Kidney (tissue), 14 donors: ENCODE results near the gene ADAMTS3. TPM values are rescaled to one million over a fixed set of nuclear protein-coding genes. Genes with fewer than 3 reads are reported as not detected.
A peak's percentile ranks its signal among the peaks of the same experiment; 100 is the strongest.

Experiments used
- DNase-seq, 5 donors: peaks; one replicate each; pipeline ENCODE4 v3.0.0-alpha.2; 2013 to 2020
- FAIRE-seq: peaks from 2 replicates; lab custom pipeline; 2012; peaks lifted over from hg19 to GRCh38; lab: Jason Lieb, UNC
- H3K27ac ChIP-seq, 2 donors: one replicate each; pipeline ENCODE4 v1.7.0; 2013; ENCODE audit warnings: low read depth in 2 of 2, low read length in 2 of 2, inconsistent platforms in 1 of 2
- H3K27me3 ChIP-seq: one replicate; pipeline ENCODE4 v1.7.1; 2013; ENCODE audit warnings: low read length, inconsistent platforms; ENCODE audit not compliant: control insufficient read depth, insufficient read depth
- H3K36me3 ChIP-seq, 3 donors: one replicate each; pipeline versions ENCODE4 v1.7.0 to v1.7.1; 2013; ENCODE audit warnings: low read length in 3 of 3, control low read depth in 1 of 3, inconsistent platforms in 1 of 3; ENCODE audit not compliant: insufficient read depth in 3 of 3, control insufficient read depth in 2 of 3
- H3K4me1 ChIP-seq, 3 donors: one replicate each; pipeline versions ENCODE4 v1.7.0 to v1.7.1; 2013; ENCODE audit warnings: low read length in 3 of 3, inconsistent platforms in 1 of 3, low read depth in 1 of 3; ENCODE audit not compliant: control insufficient read depth in 2 of 3, insufficient read depth in 2 of 3
- H3K4me3 ChIP-seq, 3 donors: one replicate each; pipeline versions ENCODE4 v1.7.0 to v1.8.1; 2013; ENCODE audit warnings: low read length in 3 of 3, control low read depth in 1 of 3, inconsistent platforms in 1 of 3
- H3K9ac ChIP-seq, 3 donors: one replicate each; pipeline versions ENCODE4 v1.7.0 to v1.7.1; 2013; ENCODE audit warnings: low read length in 3 of 3, control low read depth in 1 of 3, inconsistent platforms in 1 of 3
- H3K9me3 ChIP-seq, 3 donors: one replicate each; pipeline versions ENCODE4 v1.7.0 to v1.7.1; 2013; ENCODE audit warnings: low read length in 3 of 3, control low read depth in 1 of 3, inconsistent platforms in 1 of 3; ENCODE audit not compliant: control insufficient read depth in 2 of 3, insufficient read depth in 1 of 3
- CTCF ChIP-seq: IDR thresholded peaks from 3 replicates; pipeline ENCODE4 v1.5.1; 2012; ENCODE audit warnings: mild to moderate bottlenecking, moderate library complexity, borderline replicate concordance; ENCODE audit not compliant: insufficient read depth; ENCODE audit errors: extremely low read depth
- intact Hi-C: fragments of 100-400 bp; cut with DNase I; formaldehyde crosslinking; loops from one replicate; pipeline ENCODE4 v1.11.1; 2022
- polyA plus RNA-seq: library from polyadenylated mRNA; stranded (reverse); fragments of 350-450 nt; fragmentation: Illumina TruSeq; extraction: RNeasy Lipid Tissue Mini Kit (QIAGEN cat#74804); gene quantifications from one replicate; pipeline ENCODE4 v1.2.3, GENCODE V29; 2014; ENCODE audit warnings: low read depth, low replicate concordance; ENCODE audit not compliant: insufficient read depth
- total RNA-seq: library from RNA; stranded (reverse); fragmentation: NEBNext Ultra II Directional; extraction: Animal tissue kit (Norgen Biotek cat#: 25700); gene quantifications from one replicate; pipeline ENCODE4 v1.2.1, GENCODE V29; 2021
- donor health status: control.
- donor health status: control.
- donor health status: control.
- donor health status: control.
- donor health status: control.
- donor health status: DM: yes; HTN: yes; CAD: no.
- donor health status: Normal renal cell carcinoma (clear cell type).

ADAMTS3 gene
- total and polyA plus RNA-seq, 2 donors from 2014 or later = 0.56 to 4.2 TPM

GRCh38 chr4:72313121-72313520 is 255.9 kb downstream of the ADAMTS3 start:
- H3K4me3 ChIP-seq = no peak overlapping the region
- no peak for TF ChIP-seq CTCF
- no peak overlapping the region for H3K27ac ChIP-seq
- no peaks in the 10 kb centered on the region for H3K36me3 ChIP-seq
- no peak for FAIRE-seq
- no peak for DNase-seq
- H3K9me3 ChIP-seq = no peaks in the 10 kb centered on the region
- no peaks in the 10 kb centered on the region for H3K27me3 ChIP-seq
- H3K9ac ChIP-seq = no peak overlapping the region
- intact Hi-C loops = no loop called here
- peaks cover 0 to 6% (median 5%) of the 10 kb centered on the region in 3 donors for H3K4me1 ChIP-seq

GRCh38 chr4:72312032-72312650 is 256.9 kb downstream of the ADAMTS3 start:
- Histone ChIP-seq H3K27me3 (no peaks in the 10 kb centered on the region), H3K4me1 (peaks cover 0 to 6% (median 5%) of the 10 kb centered on the region in 3 donors), H3K36me3 (no peaks in the 10 kb centered on the region), H3K27ac (peak overlapping the region in 1 of 2 donors; percentile 13), H3K9ac (no peak overlapping the region), H3K9me3 (no peaks in the 10 kb centered on the region), H3K4me3 (no peak overlapping the region)
- DNase-seq (peak in 2 of 5 donors; percentile 31 to 69), FAIRE-seq (no peak)
- TF ChIP-seq CTCF = no peak
- intact Hi-C loops = no loop called here

- no peak overlapping the region for H3K27ac ChIP-seq
- FAIRE-seq = no peak
- intact Hi-C loops = no loop called here
These were observed 257.7 kb downstream of the ADAMTS3 start for GRCh38 chr4:72311291-72311690.

More at GRCh38 chr4:72311291-72311690, 257.7 kb downstream of the ADAMTS3 start:
- no peaks in the 10 kb centered on the region for H3K9me3 ChIP-seq
- no peak for TF ChIP-seq CTCF
- no peak overlapping the region for H3K9ac ChIP-seq
- DNase-seq = no peak
- H3K36me3 ChIP-seq = no peaks in the 10 kb centered on the region
- peaks cover 0 to 6% (median 5%) of the 10 kb centered on the region in 3 donors for H3K4me1 ChIP-seq
- no peaks in the 10 kb centered on the region for H3K27me3 ChIP-seq
- no peak overlapping the region for H3K4me3 ChIP-seq
